ENCODE results near the gene SORCS2. TPM values are rescaled to one million over a fixed set of nuclear protein-coding genes. Genes with fewer than 3 reads are reported as not detected.

The SORCS2 gene
- total RNA-seq, 2 donors from 2014 or later, result 0.54 to 0.74 TPM

DNA sequence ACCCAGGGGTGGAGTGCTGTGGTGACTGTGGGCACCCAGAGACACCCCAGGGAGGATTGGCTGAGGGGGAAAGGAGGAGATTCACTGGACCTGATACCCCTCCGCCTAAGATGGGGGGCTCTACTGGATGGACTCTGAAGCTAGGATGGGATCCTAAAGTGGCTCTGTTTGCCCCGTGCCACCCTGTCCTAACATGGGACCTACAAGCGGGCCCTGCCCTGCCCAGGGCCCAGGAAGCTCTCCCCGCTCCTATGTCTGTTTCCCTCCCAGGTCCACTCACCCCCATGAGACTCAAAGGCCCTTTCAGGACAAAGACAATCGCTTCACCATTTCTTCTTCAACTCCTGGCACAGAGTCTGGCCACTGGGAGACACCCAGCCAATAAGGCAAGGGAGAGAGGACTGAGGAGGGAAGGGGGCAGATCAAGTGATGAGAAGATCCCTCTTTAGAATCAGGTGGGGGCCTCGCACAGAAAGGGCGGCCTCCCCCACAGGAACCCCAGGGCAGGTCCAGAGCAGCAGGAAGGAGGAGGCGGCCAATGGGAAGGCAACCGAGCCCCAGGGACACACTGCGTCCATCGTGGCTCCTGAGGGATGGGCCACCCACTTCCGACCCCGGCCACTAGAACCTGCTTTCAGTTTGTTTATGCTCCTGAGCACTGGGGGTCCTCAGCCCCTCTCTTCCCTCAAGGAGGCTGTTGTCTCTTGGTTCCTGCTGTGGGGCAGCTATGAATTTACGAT is 592.0 kb downstream of the SORCS2 start:
- Histone ChIP-seq H3K9ac (ENCODE audit: low read depth in 2 of 2, low read length in 2 of 2) (no peak overlapping the region), H3K4me3 (no peak overlapping the region), H3K27me3 (no peaks in the 10 kb centered on the region), H3K27ac (no peak overlapping the region), H3K4me1 (no peaks in the 10 kb centered on the region), H3K36me3 (no peaks in the 10 kb centered on the region), H3K9me3 (no peaks in the 10 kb centered on the region)
- TF ChIP-seq, protein P1, sequence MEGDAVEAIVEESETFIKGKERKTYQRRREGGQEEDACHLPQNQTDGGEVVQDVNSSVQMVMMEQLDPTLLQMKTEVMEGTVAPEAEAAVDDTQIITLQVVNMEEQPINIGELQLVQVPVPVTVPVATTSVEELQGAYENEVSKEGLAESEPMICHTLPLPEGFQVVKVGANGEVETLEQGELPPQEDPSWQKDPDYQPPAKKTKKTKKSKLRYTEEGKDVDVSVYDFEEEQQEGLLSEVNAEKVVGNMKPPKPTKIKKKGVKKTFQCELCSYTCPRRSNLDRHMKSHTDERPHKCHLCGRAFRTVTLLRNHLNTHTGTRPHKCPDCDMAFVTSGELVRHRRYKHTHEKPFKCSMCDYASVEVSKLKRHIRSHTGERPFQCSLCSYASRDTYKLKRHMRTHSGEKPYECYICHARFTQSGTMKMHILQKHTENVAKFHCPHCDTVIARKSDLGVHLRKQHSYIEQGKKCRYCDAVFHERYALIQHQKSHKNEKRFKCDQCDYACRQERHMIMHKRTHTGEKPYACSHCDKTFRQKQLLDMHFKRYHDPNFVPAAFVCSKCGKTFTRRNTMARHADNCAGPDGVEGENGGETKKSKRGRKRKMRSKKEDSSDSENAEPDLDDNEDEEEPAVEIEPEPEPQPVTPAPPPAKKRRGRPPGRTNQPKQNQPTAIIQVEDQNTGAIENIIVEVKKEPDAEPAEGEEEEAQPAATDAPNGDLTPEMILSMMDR (IDR thresholded peaks at IDR 0.05), result no peak
- intact Hi-C loops (cut with DNase I), result no loop called here
- no peak for DNase-seq

DNA sequence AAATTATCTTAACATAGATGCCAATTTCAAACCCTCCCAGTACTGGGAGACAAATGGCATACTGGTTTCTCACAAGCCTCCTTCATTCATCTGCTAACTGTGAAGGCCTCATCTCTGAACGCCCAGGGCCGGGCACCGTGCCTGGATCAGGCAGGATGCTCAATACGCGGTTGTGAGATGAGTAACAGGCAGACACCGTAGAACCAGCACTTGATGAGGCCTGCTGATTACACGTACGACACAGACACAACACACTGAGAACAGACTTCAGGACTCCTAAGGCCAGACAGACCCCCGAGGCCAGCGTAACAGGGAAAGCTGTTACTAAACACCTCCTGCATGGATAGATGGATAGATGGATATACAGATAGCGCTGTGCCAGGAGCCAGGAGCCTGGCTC is 592.7 kb downstream of the SORCS2 start:
- TF ChIP-seq, protein P1 (IDR thresholded peaks at IDR 0.05), result no peak
- H3K36me3 ChIP-seq, result no peaks in the 10 kb centered on the region
- intact Hi-C loops (cut with DNase I), result no loop called here
- H3K4me1 ChIP-seq, result no peaks in the 10 kb centered on the region
- no peaks in the 10 kb centered on the region for H3K9me3 ChIP-seq
- DNase-seq, result no peak
- H3K27me3 ChIP-seq, result no peaks in the 10 kb centered on the region
- no peak overlapping the region for H3K27ac ChIP-seq
- H3K4me3 ChIP-seq, result no peak overlapping the region
- H3K9ac ChIP-seq (ENCODE audit: low read depth in 2 of 2, low read length in 2 of 2), result no peak overlapping the region

DNA sequence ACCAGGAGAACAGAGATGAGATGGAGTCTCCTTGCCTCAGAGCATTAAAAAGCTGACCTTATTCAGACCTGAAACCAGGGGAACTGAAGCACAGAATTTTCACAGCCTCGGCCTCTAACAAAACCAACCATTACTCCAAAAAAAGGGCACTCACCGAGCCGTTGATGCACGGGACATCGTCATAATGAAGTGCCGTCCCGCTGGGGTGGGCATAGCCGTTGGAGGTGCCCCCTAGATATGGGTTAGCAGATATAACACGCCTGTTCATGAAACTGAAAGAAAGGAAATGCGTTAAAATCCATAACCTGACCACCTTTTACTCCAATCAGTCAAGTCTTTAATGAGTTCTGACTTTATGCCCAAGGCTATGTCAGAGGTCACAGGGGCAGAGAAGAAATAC is 593.7 kb downstream of the SORCS2 start:
- H3K27ac ChIP-seq, result no peak overlapping the region
- no peak overlapping the region for H3K4me3 ChIP-seq
- H3K9me3 ChIP-seq, result no peaks in the 10 kb centered on the region
- no peaks in the 10 kb centered on the region for H3K27me3 ChIP-seq
- H3K9ac ChIP-seq (ENCODE audit: low read depth in 2 of 2, low read length in 2 of 2), result no peak overlapping the region
- no peaks in the 10 kb centered on the region for H3K4me1 ChIP-seq
- no peaks in the 10 kb centered on the region for H3K36me3 ChIP-seq
- no peak for DNase-seq
- intact Hi-C loops (cut with DNase I), result no loop called here
- TF ChIP-seq, protein P1 (IDR thresholded peaks at IDR 0.05), result no peak

DNA sequence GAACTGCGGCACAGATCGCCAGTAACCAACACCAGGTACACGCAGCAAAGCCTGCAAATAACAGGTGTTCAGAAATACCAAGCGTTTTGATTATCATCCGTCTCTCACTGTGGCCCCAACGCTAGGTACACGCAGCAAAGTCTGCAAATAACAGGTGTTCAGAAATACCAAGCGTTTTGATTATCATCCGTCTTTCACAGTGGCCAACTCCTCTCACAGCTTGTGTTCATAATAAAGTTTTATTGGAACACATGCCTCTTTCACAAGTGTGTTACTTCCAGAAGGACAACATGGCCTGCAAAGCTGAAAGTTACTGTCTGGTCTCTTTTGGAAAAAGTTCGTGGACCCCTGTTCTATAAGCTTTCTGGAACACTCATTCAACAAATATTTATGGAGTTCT is 594.2 kb downstream of the SORCS2 start:
- DNase-seq, result no peak
- intact Hi-C loops (cut with DNase I), result no loop called here
- no peaks in the 10 kb centered on the region for H3K4me1 ChIP-seq
- no peaks in the 10 kb centered on the region for H3K27me3 ChIP-seq
- H3K27ac ChIP-seq, result no peak overlapping the region
- no peaks in the 10 kb centered on the region for H3K9me3 ChIP-seq
- H3K9ac ChIP-seq (ENCODE audit: low read depth in 2 of 2, low read length in 2 of 2), result no peak overlapping the region
- no peaks in the 10 kb centered on the region for H3K36me3 ChIP-seq
- no peak overlapping the region for H3K4me3 ChIP-seq
- TF ChIP-seq, protein P1 (IDR thresholded peaks at IDR 0.05), result no peak

DNA sequence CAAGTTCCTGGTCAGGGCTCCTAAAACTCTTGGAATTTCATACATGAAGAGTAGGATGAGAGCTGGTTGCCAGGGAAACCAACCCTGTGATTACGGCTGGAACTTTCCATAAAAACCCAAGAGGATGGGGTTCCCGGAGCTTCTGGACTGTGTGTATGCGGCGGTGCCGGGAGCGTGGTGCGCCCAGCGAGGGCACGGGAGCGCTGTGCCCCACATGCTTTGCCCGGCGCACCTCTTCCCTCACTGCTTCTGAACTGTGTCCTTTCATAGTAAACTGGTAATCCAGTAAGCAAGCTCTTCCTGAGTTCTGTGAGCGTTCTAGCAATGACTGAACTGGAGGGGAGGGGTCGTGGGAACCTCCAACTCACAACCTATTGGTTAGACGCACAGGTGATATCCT is 594.7 kb downstream of the SORCS2 start:
- no peak for DNase-seq
- H3K9ac ChIP-seq (ENCODE audit: low read depth in 2 of 2, low read length in 2 of 2), result no peak overlapping the region
- TF ChIP-seq, protein P1 (IDR thresholded peaks at IDR 0.05), result no peak
- H3K4me3 ChIP-seq, result no peak overlapping the region
- H3K27ac ChIP-seq, result no peak overlapping the region
- no peaks in the 10 kb centered on the region for H3K36me3 ChIP-seq
- H3K9me3 ChIP-seq, result no peaks in the 10 kb centered on the region
- H3K4me1 ChIP-seq, result no peaks in the 10 kb centered on the region
- intact Hi-C loops (cut with DNase I), result no loop called here
- H3K27me3 ChIP-seq, result no peaks in the 10 kb centered on the region
